Cardiac muscle cell (in vitro differentiated cells and primary cell): ENCODE measurements around the gene AOPEP. TPM values are rescaled to one million over a fixed set of nuclear protein-coding genes. Genes with fewer than 3 reads are reported as not detected.

Experiments
- DNase-seq, 2 donors: peaks; one replicate each; pipeline versions ENCODE4 v3.0.0 to v3.0.0-alpha.2; 2010 to 2017; ENCODE audit warnings: low read depth in 1 of 2, low spot score in 1 of 2
- H3K27ac ChIP-seq: fragments of 200-600 bp; sonication (generic); 2 replicates; pipeline ENCODE4 v1.5.1; 2016
- H3K27me3 ChIP-seq: fragments of 200-600 bp; sonication (generic); 2 replicates; pipeline ENCODE4 v1.6.0; 2016; ENCODE audit warnings: control low read depth
- H3K36me3 ChIP-seq: fragments of 200-600 bp; sonication (generic); 2 replicates; pipeline ENCODE4 v1.5.1; 2016; ENCODE audit warnings: control low read depth
- H3K4me1 ChIP-seq: fragments of 200-600 bp; sonication (generic); 2 replicates; pipeline ENCODE4 v1.8.1; 2017; ENCODE audit warnings: low read depth, mild to moderate bottlenecking, mixed run types
- H3K4me3 ChIP-seq: fragments of 200-600 bp; sonication (generic); 2 replicates; pipeline ENCODE4 v1.5.1; 2016; ENCODE audit warnings: mild to moderate bottlenecking
- H3K9me3 ChIP-seq: fragments of 200-600 bp; sonication (generic); 2 replicates; pipeline ENCODE4 v1.5.1; 2017; ENCODE audit warnings: low read depth, mild to moderate bottlenecking, control low read depth
- CTCF ChIP-seq: IDR thresholded peaks from 2 replicates; pipeline ENCODE4 v1.5.1; 2012; ENCODE audit warnings: low read depth, mild to moderate bottlenecking, low read length
- polyA plus RNA-seq: library from polyadenylated mRNA; unstranded; fragments of >200 nt; fragmentation: Nextera tagmentation; extraction: Ambion mirVana; gene quantifications from 2 replicates; pipeline ENCODE4 v1.2.1, GENCODE V29; 2016
- total RNA-seq: library from RNA; depleted of rRNA; stranded (reverse); fragments of >200 nt; gene quantifications from 2 replicates; pipeline ENCODE4 v1.2.3, GENCODE V29; 2016

Gene AOPEP
- total and polyA plus RNA-seq, 2 experiments from 2014 or later = 46.8 to 88.7 TPM

- Histone ChIP-seq H3K27me3 (no peaks in the 10 kb centered on the region), H3K36me3 (peaks cover 13% of the 10 kb centered on the region), H3K4me1 (peaks cover 17% of the 10 kb centered on the region), H3K9me3 (no peaks in the 10 kb centered on the region), H3K27ac (peak overlapping the region; percentile 40), H3K4me3 (no peak overlapping the region)
- DNase-seq = no peak
- no peak for TF ChIP-seq CTCF
Observed at GRCh38 chr9:95090023-95090791, 363.7 kb downstream of the AOPEP start.

GRCh38 chr9:95090871-95091577, 364.5 kb downstream of the AOPEP start:
- no peak for DNase-seq
- H3K4me1 ChIP-seq = peaks cover 17% of the 10 kb centered on the region
- H3K27me3 ChIP-seq = no peaks in the 10 kb centered on the region
- no peak overlapping the region for H3K4me3 ChIP-seq
- TF ChIP-seq CTCF = no peak
- H3K27ac ChIP-seq = peak overlapping the region; percentile 75
- no peaks in the 10 kb centered on the region for H3K9me3 ChIP-seq
- H3K36me3 ChIP-seq = peaks cover 10% of the 10 kb centered on the region

GRCh38 chr9:95091601-95092261, 365.2 kb downstream of the AOPEP start:
- Histone ChIP-seq H3K27me3 (no peaks in the 10 kb centered on the region), H3K4me1 (peaks cover 17% of the 10 kb centered on the region), H3K27ac (peak overlapping the region; percentile 75), H3K4me3 (no peak overlapping the region), H3K36me3 (peaks cover 3% of the 10 kb centered on the region), H3K9me3 (no peaks in the 10 kb centered on the region)
- DNase-seq = peak; percentile 41 to 62
- TF ChIP-seq CTCF = no peak

GRCh38 chr9:95092262-95093072, 366.0 kb downstream of the AOPEP start:
- Histone ChIP-seq H3K36me3 (no peaks in the 10 kb centered on the region), H3K4me3 (no peak overlapping the region), H3K27me3 (no peaks in the 10 kb centered on the region), H3K9me3 (no peaks in the 10 kb centered on the region), H3K4me1 (peaks cover 17% of the 10 kb centered on the region), H3K27ac (peak overlapping the region; percentile 75)
- DNase-seq = peak in 1 of 2 donors; percentile 62
- no peak for TF ChIP-seq CTCF

- H3K4me1 ChIP-seq = peaks cover 23% of the 10 kb centered on the region
- TF ChIP-seq CTCF = no peak
- no peaks in the 10 kb centered on the region for H3K36me3 ChIP-seq
- no peaks in the 10 kb centered on the region for H3K9me3 ChIP-seq
- H3K27me3 ChIP-seq = no peaks in the 10 kb centered on the region
- DNase-seq = no peak
- no peak overlapping the region for H3K4me3 ChIP-seq
- H3K27ac ChIP-seq = no peak overlapping the region
Observed at GRCh38 chr9:95093586-95093985, 367.1 kb downstream of the AOPEP start.
